HG03342 (cell line): Measurements from ENCODE around the gene MON1B.
"Not testable (repeated sequence)": the region's sequence is repeated elsewhere in the genome, so short reads cannot be mapped to it uniquely, and the experiment has no call there.

ENCODE experiments used
- ATAC-seq: cut with Tn5 transposase; IDR thresholded peaks from one replicate; pipeline ENCODE4 v1.9.1; 2021; ENCODE audit warnings: mild to moderate bottlenecking, moderate library complexity; ENCODE audit not compliant: unreplicated experiment

Gene MON1B

GRCh38 chr16:77238593-77238992 lies 47.6 kb downstream of the MON1B start:
- ATAC-seq, result no peak

GRCh38 chr16:77242471-77242870 lies 51.5 kb downstream of the MON1B start:
- not testable (repeated sequence) for ATAC-seq

GRCh38 chr16:77246150-77246549 lies 55.2 kb downstream of the MON1B start:
- no peak for ATAC-seq

GRCh38 chr16:77250400-77250799 lies 59.4 kb downstream of the MON1B start:
- ATAC-seq, result no peak
